ENCODE measurements around the gene KCNMA1.

Gene KCNMA1

DNA sequence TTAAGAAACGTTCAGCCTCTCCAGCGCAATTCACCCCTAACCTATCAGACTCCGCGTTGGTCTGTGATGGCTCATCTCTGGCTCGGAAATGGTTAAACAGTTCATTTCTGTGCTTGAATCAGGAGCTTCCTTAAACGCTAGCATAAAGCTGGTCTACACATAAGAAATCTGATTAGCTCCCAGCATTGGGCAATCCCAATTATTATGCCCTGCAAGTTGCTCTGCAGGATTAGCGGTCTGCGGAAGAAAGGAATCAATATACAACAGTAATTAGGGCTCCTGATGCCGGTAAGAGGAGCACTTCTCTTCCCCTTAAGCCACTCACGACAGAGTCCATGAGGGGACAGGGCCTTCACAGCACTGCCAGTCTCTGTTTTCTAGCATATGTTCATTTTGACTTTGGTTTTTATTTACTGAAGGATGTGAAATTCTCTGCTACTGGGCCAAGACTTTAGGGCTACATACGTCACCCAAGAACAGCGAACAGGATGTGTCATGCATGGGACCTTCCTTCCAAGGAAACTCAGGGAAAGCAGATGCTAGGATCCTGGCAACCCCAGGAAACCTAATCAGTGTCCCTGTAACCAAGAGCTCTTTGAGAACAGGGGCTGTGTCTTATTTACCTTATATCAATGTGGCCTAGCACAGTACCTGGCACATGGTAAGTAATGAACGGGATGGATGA lies 324.4 kb downstream of the KCNMA1 start:
- DNase-seq: no peak

DNA sequence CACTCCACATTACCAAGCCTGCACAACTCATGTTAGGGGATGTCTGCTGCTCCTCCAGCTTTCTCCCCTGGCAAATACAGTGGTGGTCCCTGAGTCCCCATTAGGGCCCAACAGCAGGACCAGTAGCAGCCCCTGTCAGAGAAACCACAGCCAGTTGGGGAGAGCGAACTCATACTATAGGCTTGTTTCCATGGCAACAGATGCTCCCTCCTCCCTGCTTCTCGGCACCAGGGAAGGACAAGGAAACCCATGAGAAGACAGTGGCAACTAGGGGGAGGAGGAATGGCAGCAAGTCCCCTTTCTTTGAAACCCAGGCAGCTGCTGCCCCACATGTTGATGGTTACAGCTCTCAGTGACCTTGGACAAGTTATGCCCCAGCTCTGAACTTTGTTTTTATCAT lies 326.4 kb downstream of the KCNMA1 start:
- no peak for DNase-seq

DNA sequence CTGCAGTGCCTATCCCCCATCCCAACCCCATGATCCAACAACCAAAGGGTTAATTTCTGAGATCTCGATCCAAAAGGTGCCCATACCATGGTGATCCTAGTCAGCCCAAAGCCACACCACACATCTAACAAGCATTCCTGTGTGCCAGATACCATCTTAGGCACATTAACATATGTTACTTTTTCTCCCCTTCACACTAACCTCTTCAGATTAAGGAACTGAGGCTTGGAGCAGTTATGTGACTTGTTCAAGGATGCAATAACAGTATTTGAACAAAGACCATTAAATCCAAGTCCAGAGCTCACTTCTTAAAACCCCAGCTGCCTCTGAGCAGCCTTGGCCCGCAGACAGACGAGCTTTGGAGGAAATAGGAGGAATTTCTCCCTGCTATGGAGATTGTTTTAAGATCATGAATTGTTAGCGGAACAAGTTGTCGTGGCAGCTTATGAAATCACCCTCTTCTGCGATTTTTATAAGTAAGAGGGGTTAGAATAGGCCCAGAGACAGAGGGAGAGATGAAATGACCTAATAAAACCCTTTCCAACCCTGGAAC lies 327.2 kb downstream of the KCNMA1 start:
- no peak for DNase-seq

DNA sequence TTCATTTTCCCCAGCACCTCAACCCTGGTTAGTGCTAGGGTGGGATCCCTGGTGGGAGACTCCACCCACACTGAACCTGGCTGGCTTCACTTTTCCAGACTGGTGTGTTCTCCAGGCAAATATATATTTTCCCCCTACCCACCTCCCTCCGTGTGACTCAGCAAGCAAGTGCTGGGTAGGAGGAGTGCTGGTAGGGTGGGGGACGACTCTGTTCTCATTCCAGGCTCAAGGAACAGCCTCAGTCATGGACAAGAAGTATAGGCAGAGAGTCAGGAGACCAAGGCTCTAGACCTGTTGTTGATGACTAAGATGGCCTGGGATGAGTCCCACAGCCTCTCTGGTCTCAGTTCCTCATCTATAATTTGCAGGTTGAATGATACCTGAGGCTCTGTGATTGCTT lies 328.1 kb downstream of the KCNMA1 start:
- no peak for DNase-seq

DNA sequence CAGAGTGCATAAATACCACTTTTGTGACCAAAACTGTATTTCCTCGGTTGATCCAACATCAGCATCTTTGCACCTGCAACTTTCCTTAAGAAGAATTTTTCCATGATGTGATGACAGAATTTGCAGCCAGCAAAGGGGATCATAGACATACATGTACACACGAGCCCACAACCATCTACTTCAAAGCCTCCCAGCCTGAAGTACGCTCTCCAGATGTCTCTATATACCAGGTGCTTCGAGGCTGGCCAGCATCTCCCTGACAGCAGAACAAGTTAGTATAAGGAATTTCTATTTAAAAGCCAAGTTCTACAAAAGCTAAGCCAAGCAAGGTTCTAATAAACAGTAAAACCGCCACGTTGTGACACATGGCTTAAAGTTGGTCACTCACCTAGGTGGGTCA lies 328.5 kb downstream of the KCNMA1 start:
- DNase-seq: no peak

DNA sequence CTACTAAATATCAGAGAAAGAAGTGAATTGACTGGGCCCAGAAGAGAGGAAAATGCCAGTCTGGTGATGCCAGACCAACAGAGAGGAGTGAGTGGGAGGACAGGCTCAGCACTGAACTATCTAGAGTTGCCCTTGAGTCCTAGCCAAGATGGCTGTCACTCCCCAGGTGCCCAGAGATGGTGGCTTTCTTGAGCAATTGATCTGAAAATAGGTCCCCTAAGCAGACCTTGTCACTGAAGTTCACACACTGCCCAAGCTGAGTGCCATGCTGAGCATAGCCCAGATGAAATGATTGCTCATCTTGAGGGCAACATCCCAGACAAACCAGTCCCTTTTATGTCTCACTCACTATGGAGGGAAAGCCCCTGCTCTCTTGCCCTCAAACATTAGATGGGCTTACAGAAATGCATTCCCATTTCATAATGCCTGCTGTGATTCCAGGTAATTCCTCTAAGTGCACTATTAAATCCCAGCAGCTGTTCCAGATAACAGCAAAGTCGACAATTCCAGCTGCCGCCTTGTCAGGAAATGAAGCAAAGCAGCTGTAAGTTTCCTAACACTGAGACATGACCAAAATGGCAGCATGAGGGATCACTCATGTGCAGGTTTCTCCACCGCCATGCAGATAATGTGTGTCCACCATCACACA lies 329.4 kb downstream of the KCNMA1 start:
- no peak for DNase-seq

DNA sequence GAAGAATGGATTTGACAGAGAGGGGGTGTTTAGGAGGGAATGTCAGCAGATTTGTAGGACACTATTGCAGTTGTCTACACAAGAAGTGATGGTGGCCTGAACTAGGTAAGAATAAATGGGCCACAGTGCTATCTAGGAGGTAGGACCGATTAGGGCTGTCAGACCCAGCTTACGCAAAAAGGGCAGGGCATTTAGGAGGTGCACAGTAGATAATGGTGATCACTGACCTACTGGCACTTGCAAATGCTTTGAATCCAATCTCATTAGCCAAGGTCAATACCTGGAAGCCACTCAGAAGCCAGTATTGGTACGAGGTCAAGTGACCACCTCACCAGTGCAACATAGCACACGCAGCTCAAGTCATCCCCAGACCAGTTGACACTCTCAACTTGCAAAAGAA lies 330.9 kb downstream of the KCNMA1 start:
- DNase-seq: no peak

DNA sequence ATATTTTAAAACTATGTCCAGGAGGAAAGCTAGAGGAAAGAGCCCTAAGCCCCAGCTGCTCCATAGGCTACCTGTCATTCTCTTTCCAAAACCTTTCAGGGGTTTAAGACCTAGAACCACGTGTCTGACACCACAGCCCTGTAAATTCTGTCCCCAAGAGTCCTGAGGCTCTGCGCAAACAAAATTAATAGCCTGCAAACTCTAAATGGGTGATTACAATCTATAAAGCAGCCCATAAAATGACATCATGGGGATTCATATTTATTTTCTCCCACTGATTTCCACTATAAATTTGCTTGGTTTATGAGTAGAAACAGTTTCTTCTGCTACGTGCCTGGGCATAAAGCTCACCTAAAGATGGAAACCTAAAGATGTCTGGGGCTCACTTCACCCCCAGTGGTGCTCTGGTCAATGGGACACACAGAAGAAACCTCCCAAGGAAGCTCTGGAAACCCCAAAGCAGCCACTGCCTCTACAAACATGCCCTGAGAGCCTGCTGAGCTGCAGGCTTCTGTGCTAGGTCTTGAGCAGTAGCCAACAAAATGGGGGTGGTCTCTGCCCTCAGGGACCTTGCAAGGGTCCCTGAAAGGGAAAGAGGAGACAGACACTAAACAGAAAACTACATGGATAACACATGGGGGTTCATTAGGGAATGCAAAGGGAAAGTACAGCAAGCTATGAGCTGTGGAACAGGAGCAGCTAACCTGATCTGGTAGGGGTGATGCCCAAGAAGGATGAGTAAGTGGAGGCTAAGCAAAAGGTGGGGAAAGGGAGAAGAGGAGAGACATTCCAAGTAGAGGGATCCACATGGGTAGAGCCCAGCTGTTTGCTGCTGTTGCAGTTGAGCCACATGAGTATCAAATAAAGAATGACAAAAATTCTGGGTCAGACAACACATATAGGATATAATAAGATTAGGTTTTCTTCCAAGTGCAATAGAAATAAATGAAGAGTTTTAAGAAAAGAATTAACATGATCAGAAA lies 331.7 kb downstream of the KCNMA1 start:
- DNase-seq: no peak

DNA sequence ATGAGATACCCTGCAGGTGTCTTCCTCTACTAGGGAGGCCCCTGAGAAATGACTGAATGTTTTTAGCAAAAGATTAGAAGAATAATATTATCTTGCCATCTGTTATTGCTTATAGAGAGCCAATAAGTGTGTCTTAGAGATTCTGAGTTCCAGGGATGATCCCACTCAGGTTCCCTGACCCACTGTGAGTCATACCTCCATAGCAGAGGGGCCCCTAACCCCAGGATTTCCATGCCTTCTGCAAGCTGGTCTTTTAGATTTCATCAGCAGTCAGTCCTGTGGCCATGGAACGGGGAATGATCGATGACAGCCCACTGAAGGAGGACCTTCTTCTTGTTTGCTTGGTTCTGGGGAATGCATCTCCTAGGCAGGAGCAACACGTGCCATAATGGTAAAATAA lies 333.4 kb downstream of the KCNMA1 start:
- no peak for DNase-seq

DNA sequence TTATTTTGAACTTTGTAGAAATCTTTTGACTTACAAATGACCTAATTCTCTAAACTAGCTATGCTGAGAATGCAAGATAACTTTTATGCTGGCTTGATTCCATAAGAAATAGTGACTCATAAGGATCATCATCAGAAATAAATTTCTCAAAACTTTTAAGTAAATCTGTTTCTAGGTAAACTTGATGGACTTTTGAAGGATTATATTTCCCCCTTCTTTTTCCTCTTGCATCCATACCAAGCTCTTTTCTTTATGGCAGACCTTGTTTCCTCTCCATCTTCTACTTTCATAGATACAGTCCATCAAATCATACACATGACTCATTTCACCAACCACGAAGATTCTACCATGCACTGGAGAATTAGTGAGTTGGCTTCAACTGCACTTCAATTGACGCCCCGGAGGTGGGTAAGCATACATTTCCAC lies 336.3 kb downstream of the KCNMA1 start:
- DNase-seq: no peak

DNA sequence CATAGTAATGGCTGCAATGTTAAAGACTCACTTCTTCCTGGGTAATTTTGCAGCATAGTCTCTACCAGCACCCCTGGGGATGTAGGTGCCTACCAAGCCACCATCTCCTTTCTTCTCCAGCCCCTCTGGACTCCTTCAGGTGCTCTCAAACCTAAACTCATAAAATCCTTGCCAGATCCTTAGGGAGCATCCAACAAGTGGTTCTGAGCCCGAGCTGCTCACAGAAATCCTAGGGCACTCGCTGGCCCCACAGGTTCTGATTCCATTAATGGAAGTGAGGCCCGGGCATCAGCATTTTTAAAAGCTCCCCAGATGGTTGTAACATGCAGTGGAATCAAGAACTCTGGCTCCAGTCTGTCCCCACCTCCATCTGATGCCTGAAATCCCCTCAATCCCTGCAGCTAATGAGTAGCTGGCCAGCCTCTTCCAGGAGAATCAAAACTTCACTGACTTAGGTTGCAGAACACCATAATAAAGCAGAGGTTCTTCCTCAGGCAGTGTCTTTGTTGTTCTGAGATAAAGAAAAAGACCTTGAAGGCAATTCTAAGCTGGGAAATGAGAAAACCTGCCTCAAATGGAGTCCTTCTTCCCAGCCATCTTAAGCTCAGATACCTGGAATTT lies 336.8 kb downstream of the KCNMA1 start:
- no peak for DNase-seq

DNA sequence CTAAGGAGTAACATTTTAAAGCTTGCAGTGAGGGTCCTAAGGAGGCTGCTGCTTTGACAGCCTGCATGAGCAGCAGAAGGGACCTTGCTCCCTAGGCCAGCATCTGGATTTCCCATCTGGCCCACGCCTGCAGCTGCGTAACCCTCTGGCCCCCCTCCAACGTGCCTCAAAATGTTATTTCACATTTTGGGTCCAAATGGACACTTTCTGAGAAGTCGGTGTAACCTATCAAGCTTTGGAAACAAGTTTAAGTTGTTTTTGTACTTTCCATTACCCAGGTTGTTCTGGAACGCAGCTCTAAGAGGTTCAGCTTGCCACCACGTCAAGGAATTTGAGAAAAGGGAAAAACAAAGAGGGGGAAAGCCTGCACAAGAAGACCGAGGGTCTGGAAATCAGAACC lies 338.3 kb downstream of the KCNMA1 start:
- no peak for DNase-seq

DNA sequence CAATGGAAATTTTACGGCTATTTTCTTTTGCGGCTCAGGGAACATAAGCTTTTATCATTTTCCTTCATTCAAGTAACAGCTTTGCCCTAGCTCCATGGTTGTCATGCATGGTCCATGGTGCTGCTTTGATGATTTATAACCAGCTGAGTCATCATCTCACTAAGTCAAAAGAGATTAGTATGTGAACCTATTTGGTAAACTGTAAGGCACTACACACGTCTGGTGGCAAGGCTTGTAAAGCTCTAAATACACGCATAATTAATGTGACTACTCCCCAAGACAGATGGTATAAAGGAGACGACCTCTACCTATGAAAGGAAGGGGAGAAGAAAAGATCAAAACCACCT lies 340.2 kb downstream of the KCNMA1 start:
- DNase-seq: no peak

DNA sequence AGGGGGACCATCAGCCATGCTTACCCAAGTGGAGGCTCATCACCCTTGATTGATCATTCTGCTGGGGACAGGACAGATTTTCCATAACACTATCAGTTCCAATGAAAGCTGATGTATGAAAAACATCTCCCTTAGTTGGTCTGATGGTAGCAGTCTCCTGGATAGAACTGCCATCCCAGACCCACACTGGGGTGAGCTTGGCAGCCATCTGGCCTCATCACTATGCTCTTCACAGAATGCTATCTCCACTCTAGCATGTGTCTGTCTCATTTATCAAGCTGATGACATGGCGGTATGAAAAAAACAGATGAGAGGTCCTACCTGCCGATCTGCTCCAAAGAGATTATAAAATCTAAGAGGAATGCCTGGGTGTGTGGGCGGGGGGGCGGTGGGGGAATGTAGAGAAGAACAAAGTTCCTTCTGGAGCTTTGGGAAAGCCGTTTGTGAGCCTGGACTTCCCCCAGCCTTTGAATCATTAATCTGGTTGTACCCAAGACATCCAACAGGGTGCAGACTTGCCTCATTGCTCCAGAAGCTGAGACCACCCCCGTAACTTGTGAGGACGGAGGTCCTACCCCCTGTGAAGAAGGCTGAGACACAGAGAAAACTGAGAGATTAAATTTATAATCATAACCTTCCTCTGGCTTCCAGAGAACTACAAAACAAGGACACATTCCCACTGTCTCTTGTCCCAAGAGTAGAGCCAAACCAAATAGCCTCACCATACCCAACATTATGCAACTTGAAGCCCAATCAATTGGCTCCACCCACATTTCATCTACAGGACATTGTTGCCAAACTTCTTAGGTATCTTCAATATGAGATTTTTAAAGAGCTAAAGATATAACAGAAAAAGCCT lies 340.8 kb downstream of the KCNMA1 start:
- no peak for DNase-seq

DNA sequence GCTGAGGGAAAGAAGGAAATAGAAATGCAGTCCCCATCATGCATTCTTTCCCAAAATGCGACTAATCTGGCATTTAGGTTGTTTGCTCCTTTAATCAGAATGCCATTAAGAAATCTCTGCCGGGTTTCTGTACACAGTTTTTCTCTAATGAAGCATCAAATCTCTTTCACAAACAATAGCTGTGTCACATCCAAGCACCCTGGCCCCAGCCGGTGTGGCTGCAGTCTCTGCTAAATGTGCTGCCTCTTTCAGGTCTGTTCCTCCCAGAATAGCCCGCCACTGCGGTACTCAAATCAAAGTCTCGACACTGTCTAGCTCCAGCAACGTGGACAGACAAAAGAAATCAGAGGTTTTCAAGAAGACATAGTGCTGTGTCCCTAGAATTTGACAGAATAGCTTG lies 343.8 kb downstream of the KCNMA1 start:
- no peak for DNase-seq

DNA sequence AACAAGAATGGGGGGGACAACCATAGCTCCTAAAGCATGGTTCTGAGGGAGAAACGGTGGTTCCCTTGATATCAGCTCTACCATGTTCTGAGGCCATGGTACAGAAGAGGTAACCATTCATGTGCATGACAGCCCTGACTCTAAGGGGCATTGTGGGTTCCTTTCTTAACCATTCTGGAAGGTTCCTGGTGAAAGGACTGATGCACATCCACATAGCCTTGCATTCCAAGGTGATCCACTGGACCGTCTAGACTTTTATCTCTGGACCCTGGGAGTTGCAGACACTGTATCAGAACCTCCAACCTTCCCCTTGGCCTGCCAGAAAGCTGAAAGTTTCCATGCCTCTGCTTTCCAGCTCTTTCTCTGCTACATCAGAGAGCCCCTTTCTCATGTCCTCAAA lies 344.3 kb downstream of the KCNMA1 start:
- DNase-seq: no peak

DNA sequence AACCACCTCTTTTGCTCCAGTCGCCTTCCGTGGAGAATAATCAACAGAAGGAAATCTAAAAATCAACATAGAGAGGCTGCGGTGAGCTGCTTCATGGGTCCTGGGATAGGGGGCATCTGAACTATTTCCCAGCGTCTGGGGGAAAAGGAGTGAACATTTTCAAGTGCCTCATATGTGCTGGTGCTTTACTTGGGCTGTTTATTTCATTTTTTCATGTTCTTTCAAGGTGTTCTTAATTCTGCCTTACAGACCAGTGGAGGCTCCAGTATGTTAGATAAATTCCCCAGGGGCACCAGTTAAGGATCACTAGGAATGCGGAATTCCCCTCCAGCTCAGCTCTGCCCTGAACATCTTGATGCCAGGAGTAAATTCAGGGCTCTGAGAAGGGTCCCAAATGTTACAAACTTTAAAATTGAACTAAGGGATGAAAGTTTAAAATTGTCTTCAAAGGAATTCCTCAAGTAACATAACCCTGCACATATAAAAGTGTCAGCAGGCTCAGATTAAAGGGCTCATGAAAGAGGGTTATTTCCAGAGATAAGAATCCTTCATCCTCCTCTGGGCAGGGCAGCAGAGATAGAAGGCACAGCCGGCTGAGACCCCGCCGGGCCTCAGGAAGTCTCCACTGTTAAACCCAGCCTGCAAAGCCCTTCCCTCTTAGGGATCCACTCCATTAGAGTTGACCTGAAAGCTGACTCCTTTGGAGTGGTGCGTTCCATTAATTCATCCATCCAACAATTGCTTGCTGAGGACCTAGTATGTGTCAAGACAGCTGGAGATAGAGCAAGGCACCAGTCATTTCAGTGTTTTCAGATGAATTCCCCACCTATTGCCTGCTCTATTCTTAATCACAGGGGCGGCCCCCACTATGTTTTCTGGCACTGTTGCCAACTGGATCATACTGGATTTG lies 345.8 kb downstream of the KCNMA1 start:
- DNase-seq: no peak

DNA sequence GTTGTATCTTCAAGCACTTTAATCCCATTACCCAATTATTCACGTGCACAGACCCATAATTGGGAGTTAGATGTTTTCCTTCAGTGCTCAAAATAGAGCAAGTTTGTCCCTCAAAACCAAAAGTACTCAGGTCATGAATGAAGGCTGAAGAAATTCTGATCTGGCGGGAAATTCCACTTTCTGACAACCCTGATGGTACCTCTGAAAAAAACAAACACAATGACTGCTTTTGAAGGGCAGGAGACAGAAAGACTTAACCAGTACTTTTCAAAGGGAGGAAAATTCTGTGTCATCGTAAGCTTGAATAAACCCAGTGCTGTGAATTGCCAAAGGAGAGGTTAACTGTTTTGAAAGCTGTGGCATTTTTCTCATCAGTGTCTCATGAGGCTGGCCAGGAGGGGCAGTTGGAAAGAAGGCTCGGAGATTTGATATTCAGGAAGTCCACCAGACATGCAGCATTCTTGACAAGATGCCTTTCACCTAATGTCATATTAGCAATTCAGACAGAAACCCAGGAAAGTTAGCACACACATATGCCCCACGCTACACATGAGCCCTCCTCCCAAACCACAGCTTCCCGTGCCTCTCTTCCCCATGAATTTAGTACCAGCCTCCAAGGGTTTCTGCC lies 347.0 kb downstream of the KCNMA1 start:
- no peak for DNase-seq

DNA sequence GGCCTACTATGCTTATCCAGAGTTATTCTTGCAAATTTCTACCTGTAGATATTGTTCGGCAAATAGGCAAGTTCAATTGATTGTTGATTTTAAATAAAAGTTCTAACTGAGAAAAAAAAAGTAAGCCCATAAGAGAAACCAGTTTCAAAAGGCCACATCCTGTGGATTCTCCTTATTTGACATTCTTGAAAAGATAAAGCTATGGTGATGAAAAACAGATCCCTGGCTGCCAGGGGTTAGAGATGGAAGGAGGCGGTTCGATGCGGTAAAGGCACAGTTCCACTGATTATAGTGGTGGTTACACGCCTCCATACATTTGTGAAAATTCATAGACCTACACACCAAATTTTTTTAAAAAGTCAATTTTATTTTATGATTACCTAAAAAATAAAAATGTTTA lies 347.8 kb downstream of the KCNMA1 start:
- no peak for DNase-seq

DNA sequence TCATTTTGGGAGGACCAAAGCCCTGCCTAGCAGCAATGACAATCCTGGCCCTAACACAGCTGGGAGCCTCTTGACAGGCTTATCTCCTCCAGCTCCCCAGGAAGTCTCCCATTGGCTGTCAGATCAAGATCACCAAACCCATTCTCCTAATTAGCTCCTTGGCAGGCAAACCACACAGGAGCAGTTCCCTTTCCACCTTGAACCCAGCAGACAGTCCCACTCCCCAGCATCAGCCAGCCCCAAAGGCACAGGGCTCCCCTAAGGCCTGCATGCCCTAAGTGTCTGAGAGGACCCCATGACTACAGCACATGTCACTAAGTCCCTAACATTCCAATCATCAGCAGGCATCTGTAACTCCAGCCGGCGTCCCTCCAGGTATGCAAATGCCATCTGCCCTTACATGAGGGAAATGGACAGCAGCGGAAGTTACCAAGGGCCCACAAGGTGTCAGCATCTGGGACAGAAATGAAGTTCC lies 348.5 kb downstream of the KCNMA1 start:
- no peak for DNase-seq
